ENCODE results near the gene PAQR6.
"Not testable (repeated sequence)": the region's sequence is repeated elsewhere in the genome, so short reads cannot be mapped to it uniquely, and the experiment has no call there.

The PAQR6 gene

DNA sequence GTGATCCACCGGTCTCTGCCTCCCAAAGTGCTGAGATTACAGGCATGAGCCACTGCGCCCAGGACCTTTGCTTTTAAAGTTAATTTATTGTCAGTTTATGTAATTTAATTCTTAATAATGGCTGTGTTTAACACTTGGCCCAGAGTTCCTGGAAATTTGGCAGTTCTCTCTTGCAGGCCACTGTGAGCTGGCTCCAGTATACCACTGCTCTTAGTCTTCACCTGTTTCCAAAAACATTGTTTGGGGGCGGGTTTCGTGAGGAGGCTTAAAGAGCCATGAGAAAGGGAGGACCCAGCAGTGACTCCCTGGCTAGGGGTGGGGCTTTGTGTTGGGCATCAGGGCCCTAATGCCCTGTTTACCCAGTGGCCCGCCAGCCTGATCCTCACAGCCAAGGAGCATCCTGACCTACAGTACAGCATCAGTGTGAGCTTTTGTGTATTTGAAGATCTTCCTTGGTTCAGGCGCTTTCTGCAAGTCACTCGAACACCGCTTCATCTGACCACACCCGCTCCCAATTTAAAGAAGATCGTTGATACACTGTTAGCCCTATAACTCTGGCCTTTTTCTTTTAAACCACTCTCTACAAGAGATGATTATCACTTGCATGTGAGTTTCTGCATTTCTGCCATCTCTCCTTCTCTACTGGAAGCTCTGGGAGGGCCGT lies 17.9 kb downstream of the PAQR6 start:
- no peak for DNase-seq

DNA sequence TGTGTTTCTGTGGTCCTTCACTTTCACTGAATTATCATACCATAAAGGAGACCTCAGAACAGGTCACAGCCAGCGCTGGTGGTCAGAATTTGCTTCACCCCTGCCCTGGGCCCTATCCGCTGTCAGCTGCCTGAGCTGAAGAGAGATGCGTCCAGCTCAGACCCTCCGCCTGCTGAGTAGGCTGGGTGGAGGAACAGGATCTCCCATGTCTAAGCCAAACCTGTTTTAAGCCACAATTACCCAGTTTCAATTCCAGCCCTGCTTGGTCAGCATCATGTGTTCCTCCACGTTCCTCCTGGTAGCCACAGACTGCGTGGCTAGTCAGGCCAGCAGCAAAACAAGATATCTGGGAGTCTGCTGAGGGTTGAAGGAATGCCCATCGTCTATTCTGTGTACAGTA lies 19.4 kb downstream of the PAQR6 start:
- DNase-seq: no peak

DNA sequence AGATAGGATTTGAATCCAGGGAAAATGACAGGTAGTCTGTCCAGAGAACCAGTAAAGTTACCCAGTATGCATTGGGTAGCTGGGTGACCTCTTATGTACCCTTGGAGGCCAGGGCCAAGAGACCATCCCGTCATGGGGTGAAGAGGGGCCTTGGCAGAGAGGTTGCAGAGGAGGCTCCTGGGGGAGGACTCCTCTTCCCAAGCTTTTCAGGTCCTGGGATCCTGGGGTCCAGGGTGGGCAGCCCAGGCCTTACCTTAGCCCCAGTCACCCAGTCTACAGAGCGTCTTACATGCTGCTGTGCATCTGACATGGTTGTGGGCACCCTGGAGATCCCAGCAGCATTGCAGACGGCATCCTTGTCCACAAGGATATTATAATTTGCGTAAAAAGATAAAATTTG lies 21.1 kb downstream of the PAQR6 start:
- no peak for DNase-seq

DNA sequence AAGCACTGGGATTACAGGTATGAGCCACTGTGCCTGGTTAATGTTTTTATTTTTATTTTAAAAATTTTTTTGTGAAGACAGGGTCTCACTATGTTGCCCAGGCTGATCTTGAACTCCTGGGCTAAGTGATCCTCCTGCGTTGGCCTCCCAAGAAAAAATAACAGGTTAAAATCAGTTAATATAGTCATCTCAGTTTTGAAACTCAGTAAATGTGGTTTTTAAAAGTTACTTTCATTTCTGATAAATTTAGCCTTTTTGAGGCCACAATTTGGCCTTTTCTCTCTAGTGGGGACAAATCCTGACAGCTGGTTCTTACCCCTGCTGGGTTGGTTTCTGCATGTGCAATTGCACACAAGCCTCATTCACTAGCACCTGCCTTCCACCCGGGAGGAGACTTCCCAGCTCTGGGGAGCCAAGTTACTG lies 21.7 kb downstream of the PAQR6 start:
- DNase-seq: no peak

DNA sequence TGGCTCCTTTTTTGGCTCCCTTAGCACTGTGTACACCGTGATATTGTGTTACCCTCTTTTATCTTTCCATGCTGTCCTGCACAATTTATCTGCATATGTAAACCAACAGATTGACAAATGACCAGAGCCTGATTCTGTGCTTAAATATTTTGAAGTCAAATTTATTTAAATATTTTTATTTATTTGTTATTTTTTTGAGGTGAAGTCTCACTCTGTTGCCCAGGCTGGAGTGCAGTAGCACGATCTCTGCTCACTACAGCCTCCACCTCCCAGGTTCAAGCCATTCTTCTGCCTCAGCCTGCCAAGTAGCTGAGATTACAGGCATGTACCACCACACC lies 22.2 kb downstream of the PAQR6 start:
- DNase-seq: no peak

DNA sequence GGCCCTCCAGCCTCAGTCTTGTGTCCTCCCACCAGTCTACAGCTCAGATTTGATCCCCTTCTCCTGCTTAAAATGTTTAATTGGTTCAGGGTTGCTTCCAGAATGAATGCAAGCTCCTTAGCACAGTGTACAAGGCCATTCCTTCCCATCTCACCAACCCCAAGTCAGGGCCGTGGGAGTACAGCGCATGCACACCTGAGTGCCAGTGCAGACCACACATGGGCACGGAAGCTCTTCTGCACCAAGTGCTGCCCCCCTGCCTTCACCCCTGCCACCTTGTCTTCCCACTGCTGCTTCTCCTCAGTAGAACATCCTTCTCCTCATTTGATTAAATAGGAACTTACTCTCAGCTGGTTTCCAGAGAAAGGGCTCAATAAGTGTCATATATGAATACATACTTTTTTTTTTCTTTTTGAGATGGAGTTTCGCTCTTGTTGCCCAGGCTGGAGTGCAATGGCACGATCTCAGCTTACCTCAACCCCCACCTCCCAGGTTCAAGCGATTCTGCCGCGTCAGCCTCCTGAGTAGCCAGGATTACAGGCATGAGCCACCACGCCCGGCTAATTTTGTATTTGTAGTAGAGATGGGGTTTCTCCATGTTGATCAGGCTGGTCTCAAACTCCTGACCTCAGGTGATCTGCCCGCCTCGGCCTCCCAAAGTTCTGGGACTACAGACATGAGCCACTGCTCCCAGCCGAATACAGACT lies 25.7 kb downstream of the PAQR6 start:
- no peak for DNase-seq

DNA sequence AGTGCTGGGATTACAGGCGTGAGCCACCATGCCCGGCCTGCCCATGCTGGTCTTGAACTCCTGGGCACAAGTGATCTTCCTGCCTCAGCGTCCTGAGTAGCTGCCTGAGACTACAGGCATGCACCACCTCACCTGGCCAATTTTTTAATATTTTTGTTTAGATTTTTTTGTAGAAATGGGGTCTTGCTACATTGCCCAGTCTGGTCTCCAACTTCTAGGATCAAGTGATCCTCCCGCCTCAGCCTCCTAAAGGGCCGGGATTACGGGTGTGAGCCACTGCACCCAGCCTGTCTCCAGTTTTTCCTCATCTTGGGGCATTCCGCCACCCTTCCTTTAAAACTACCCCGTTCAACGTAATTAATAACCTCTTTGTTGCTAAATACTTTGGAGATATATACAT lies 27.6 kb downstream of the PAQR6 start:
- no peak for DNase-seq

DNA sequence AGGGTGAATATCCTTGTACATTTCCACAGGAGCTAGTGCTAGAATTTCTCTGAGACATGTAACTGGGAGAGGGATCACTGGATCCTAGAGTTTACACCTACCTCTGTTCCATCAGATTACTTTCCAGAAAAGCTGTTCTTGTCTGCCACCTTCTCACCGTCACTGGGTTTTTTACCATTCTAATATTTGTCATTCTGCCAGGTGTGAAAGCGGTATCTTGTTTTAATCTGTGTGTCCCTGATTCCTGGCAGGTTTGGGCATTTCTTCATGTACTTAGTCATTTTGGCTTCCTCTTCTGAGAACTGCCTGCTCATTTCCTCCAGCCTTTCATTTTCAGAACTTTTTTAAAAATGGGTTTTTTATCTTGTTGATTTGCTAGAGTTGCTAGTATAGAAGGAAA lies 30.0 kb downstream of the PAQR6 start:
- DNase-seq: no peak

DNA sequence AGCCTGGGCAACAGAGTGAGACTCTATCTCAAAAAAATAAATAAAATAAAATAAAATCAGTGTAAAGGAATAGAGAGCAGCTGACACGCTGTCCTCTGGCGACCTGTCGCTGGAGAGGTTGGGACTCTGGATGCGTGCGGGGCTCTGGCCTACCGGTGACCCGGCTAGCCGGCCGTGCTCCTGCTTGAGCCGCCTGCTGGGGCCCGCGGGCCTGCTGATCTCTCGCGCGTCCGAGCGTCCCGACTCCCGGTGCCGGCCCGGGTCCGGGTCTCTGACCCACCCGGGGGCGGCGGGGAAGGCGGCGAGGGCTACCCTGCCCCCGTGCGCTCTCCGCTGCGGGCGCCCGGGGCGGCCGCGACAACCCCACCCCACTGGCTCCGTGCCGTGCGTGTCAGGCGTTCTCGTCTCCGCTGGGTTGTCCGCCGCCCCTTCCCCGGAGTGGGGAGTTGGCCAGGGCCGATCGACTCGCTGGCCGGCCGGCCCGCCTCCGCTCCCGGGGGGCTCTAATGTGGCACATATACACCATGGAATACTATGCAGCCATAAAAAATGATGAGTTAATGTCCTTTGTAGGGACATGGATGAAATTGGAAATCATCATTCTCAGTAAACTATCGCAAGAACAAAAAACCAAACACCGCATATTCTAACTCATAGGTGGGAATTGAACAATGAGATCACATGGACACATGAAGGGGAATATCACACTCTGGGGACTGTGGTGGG lies 31.3 kb downstream of the PAQR6 start:
- DNase-seq: not testable (repeated sequence)

DNA sequence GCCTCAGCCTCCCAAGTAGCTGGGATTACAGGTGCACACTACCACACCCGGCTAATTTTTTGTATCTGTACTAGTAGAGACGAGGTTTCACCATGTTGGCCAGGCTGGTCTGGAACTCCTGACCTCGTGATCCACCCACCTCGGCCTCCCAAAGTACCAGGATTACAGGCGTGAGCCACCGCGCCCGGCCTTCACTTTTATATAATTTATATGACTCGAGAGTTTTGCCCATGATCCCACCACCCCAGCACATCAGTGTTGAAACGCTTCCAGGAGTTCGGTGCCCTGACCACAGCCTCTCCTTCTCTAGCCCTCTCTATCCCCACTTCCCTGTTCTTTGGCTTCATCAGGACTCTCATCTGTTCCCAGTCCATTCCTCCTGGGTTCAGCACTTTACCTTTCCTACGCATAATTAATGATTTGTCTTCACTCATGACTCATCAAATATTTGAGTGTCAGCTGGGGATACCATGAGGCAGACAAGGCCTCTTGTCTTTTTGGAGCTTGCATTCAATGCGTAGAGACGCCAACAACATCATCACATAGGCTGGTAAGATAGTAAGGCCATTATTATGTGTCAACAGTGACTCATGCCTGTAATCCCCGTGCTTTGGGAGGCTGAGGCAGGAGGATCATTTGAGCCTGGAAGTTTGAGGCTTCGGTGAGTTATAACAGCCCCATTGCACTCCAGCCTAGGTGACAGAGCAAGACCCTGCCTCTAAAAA lies 33.7 kb downstream of the PAQR6 start:
- DNase-seq: no peak

DNA sequence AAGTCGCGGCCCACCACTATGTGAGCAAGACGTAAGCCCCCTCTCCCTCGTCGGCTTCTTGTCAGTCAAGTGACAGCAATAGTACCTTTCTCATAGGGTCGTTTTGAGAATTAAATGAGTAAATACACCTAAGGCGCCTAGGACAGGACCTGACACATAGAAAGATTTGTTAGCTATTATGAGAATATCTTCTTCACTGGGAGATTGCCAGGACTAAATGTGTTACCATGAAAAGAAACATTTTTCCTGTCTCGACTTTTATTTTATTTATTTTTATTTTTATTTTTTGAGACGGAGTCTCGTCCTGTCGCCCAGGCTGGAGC lies 34.3 kb downstream of the PAQR6 start:
- no peak for DNase-seq

DNA sequence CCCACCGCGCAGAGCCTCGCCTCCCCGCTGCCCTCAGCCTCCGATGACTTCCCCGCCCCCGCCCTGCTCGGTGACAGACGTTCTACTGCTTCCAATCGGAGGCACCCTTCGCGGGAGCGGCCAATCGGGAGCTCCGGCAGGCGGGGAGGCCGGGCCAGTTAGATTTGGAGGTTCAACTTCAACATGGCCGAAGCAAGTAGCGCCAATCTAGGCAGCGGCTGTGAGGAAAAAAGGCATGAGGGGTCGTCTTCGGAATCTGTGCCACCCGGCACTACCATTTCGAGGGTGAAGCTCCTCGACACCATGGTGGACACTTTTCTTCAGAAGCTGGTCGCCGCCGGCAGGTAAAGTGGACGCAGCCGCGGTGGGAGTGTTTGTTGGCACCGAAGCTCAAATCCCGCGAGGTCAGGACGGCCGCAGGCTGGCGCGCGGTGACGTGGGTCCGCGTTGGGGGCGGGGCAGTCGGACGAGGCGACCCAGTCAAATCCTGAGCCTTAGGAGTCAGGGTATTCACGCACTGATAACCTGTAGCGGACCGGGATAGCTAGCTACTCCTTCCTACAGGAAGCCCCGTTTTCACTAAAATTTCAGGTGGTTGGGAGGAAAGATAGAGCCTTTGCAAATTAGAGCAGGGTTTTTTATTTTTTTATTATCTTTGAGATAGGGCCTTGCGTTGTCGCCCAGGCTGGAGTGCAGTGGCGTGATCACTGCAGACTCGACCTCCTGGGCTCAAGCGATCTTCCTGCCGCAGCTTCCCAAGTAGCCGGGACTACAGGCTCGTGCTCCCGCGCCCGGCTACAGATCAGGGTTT lies 34.8 kb downstream of the PAQR6 start, which contains the start of gene PMF1:
TSS of gene PMF1 (plus strand) at position 175 of the 811 bp plus-strand sequence. CDS start at position 184, 9 bp downstream.
- peak; percentile 95 for DNase-seq

DNA sequence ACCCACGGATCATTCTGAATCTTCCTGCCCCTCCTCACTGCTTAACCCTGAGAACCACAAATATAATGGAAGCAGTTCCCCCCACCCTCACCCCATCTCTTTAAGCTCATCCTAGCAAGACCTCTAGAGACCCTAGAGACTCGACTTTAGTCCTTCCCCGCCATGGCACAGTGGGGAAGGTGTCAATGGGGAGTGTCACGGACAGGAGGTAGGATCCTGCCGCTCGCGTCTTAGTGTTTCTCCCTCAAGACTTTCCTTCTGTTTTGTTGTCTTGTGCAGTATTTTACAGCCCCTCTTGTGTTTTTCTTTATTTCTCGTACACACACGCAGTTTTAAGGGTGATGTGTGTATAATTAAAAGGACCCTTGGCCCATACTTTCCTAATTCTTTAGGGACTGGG lies 35.7 kb downstream of the PAQR6 start:
- no peak for DNase-seq

DNA sequence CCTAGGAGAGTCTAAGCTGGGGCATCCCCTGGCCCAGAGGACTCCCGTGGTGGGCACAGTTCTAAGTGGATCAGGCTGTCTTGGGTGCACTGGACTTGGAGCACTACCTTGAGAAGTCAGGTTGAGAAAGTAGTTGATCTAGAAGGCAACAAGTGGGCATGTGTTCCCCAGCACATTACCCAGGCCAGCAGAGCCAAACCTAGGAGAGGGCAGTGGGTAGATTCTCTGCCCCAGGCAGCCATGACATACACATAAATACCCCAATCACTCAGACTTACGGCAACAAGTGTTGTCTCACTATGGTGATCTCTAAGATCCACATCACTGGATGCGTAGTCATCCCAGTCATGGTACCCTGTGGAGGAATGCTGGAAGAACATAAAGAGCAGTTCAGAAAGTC lies 36.6 kb downstream of the PAQR6 start:
- DNase-seq: no peak

DNA sequence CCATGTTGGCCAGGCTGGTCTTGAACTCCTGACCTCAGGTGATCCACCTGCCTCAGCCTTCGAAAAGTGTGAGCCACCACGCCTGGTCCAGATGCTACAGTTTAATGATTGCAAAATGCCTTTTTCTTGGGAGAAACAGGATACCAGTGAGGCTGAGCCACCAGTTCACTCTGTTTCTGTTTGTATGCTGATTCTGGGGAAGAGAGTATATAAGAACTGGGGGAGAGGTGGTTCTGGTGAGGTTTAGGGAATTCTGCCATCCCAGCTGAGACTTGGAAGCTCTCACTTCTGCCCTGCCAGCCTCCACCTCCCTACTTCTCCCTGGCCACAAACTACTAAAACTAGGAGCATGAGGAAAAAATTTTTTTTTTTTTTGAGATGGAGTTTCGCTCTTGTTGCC lies 43.2 kb downstream of the PAQR6 start:
- no peak for DNase-seq

DNA sequence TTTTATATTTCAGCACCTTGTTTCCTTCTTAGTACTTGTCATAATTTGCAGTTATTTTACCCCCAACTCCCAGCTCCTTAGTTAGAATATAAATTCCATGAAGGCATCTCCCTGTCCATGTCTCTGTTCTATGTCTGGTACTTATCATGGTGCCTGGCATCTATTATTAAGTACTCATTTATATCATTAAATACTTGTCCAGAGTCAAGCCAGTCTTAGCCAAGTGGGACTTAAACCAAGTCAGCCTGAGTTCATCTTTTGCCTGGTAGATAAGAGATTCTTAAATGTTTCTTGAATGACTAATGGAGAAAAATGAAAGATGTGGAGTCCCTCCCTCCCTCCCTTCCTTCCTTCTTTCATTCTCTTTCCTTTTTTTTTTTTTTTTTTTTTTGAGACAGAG lies 44.5 kb downstream of the PAQR6 start:
- no peak for DNase-seq

DNA sequence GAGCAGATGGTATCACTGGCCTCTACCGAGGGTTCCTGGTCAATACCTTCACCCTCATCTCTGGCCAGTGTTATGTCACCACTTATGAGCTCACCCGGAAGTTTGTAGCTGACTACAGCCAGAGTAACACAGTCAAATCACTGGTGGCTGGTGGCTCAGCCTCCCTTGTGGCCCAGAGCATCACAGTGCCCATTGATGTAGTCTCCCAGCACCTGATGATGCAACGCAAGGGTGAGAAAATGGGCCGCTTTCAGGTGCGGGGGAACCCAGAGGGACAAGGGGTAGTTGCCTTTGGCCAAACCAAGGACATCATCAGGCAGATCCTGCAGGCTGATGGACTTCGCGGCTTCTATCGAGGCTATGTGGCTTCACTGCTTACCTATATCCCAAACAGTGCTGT lies 47.8 kb downstream of the PAQR6 start:
- DNase-seq: no peak

DNA sequence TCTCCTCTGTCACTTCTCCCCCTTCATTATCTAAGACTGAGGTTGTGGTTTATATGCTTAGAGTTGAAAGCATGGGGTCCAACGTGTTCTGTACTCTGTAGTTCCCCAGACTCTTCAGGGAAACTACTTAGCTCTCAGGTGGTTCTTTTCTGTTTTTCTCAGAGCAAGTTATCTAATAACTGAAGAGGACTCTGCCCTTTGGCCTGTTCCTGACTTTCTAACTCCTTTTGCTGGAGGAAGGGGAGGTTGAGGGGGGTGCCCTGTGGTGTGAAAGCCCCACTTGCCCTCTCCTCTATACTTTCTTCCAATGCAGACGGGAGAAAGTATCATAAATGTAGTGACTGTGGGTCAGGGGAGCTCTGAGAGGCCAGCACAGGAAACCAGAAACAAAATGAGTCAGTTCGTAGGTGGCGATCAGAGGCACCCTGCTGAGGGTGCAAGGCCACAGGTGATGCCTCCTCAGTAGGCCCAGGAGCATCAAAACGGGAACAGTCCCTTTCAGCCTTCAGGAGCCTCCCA lies 49.0 kb downstream of the PAQR6 start:
- no peak for DNase-seq

DNA sequence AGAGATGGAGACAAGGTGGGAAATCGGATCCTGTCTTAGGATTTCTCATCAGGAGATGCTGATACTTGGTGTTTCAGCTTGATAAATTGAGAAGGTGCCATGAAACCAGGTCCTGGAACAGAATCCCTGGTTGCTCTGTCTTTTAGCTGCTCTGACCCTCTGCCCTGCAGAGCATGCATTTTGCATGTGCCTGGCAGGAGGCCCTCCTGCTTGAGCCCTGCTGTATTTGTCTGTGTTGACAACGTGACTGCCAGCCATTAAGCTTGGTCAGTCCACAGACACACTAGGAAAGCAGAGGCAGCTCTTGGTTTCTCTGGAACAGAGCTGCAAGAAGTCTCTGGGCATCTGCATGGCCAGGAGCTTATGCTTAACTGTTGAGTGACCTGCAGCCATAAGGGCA lies 51.4 kb downstream of the PAQR6 start:
- no peak for DNase-seq

DNA sequence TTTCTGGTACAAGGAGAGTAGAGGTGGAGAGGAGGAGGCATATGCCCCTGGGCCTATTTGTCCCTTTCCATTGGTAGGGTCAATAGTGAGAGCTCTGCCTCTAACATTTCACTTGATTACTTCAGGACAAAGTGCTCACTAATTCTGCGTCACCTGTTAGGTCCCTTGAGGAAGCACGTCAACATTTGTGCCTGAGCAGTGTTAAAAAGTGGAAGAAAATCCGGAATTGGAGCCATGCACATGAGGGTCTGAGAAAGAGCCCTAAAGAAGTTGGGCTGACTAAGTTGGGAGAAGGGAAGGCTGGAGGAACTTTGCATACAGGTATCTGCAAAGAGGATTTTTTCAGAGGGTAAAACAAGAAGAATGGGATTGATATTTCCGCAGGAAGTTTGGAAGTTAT lies 52.0 kb downstream of the PAQR6 start:
- DNase-seq: no peak

DNA sequence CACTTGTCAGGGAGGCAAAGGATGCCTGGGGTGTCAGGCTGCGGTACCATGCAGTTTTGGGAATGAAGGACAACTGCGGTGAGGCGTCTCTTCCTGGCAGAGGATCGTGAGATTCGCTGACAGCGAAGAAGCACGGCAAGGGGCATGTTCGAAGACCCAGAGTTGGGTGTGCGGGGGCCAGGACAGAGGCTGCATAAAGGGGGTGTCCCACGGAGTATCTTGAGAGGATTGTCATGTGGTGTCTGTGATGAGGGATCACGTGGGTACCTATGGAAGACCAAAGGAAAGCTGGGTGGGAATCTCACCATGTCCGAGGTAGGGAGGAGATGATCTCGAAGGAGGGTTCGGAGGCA lies 53.6 kb downstream of the PAQR6 start:
- no peak for DNase-seq

DNA sequence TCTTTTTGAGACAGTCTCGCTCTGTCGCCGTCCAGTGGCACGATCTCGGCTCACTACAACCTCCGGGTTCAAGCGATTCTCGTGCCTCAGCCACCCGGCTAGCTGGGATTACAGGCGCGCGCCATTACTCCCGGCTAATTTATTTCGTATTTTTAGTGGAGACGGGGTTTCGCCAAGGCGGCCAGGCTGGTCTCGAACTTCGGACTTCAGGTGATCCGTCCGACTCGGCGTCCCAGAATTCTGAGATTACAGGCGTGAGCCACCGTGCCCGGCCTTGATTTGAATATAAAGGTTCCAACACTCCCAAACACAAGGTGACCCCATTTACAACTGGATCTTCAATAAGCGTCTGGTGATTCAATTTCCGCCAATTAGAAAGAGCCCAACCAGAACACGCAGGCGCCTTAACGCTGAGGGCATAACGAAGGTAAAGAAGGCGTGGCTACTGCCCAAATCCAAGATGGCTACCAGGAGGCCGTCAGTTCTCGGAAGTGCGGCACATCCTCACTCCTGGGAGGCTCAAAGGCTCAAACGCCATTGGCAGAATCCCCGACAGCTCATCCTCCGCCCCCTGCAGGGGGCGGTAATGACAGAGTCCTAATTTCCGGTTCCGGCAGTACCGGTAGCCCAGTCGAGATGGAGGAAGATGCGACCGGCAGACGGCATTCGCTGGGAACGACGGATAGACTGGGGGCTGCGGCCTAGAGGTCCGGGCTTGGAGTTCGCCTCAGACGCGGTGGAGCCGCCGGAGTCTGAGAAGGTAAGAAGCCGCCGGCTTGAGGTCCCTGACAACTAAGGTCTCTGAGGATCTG lies 54.2 kb downstream of the PAQR6 start, which contains the start of gene SLC25A44:
TSS of gene SLC25A44 (plus strand) at position 617 of the 812 bp plus-strand sequence. CDS start 5,744 bp downstream, outside the sequence.
- peak; percentile 99 for DNase-seq
